ENCODE results near the gene EHMT1. TPM values are rescaled to one million over a fixed set of nuclear protein-coding genes. Genes with fewer than 3 reads are reported as not detected.
"Not testable (repeated sequence)": the region's sequence is repeated elsewhere in the genome, so short reads cannot be mapped to it uniquely, and the experiment has no call there.

The EHMT1 gene
- total RNA-seq, 1 donor from 2014 or later = 27.3 TPM

DNA sequence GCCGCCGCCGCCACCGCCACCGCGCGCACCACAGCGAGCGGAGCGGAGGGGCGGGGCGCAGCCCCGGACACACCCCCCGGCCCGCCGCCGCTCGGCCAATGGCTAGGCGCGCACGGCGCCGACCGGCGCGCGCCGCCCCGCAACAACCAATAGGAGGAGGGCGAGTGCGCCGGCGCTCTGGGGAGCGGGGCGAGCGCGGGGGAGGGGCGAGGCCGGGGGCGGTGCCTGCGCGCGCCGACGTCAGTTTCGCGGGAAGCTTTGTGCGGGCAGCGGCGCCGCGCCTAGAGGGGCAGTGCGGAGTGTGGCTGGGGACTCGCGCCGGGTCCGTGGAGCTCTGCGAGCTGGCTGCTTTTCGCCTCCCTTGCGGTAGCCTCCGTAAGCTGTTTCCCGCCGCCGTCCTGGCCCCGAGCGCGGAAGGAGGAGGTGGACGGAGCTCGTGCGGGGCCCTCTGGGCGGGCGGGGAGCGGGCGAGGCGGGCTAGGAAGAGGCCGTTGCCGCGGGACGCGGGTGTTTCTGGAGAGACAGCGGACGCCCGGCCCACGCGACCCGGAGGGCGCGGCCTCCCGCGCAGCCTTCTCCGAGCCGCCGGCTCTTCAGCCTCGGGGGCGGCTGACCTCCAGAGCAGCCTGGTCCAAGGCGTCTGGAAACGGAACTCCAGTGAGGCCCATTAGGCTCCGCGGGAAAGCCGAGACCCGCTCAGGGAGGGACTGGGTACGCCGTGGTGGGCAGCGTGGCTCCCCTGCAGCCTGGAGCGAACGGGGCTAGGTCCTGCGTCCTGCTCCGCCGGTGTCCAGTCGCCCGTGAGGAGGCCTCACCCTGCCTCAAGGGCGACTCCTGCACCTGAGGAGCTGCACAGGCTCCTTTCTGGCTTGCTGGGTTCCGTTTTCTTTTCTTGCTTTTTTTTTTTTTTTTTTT is 28.1 kb upstream of the EHMT1 start, which contains the start of gene ZMYND19:
ZMYND19 (minus strand) TSS at position 44 of the 915 bp plus-strand sequence. CDS start 249 bp downstream, outside the sequence.
- DNase-seq (ENCODE audit: low read depth) = peak; percentile 87

DNA sequence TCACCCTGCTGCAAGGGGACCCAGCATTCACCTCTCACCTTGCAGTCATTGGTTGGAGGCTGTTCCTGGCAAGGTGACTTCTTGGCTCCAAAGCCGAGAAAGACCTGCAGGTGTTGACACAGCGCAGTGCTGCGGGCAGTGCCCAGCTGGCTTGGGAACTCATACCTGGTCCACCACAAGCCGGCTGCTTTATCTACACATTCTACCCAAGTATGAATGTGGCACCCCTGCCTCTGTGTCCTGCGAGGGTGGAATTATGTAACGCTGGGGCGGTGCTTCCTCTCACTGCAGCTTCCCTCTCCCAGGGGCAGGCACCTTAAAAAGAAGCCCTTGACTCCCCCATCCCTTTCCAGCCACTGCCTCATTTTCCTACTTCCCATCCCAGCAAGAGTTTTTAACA is 26.0 kb upstream of the EHMT1 start:
- DNase-seq (ENCODE audit: low read depth) = no peak

DNA sequence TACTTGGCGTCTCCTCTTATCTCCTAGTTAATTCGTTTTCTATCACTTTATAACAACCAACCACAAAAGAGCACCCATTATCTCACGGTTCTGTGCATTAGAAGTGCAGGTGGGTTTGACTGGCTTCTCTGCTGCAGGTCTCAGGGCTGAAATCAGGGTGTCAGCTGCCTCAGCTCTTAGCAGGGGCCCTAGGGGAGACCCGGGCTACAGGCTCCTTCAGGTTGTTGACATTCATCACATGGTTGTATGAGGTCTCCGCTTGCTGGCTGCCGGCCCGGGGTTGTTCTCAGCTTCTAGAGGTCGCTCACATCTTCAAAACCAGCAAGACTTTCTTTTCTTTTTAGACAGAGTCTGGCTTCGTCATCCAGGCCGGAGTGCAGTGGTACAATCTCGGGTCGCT is 25.6 kb upstream of the EHMT1 start:
- no peak for DNase-seq (ENCODE audit: low read depth)

DNA sequence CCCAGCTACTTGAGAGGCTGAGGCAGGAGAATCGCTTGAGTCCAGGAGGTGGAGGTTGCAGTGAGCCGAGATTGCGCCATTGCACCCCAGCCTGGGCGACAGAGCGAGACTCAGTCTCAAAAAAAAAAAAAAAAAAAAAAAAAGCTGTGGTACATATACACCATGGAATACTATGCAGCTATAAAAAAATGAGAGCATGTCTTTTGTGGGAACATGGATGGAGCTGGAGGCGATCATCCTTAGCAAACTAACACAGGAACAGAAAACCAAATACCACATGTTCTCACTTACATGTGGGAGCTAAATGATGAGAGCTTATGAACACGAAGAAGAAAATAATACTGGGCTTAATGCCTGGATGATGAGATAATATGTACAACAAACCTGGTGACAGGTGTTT is 22.2 kb upstream of the EHMT1 start:
- DNase-seq (ENCODE audit: low read depth) = not testable (repeated sequence)

DNA sequence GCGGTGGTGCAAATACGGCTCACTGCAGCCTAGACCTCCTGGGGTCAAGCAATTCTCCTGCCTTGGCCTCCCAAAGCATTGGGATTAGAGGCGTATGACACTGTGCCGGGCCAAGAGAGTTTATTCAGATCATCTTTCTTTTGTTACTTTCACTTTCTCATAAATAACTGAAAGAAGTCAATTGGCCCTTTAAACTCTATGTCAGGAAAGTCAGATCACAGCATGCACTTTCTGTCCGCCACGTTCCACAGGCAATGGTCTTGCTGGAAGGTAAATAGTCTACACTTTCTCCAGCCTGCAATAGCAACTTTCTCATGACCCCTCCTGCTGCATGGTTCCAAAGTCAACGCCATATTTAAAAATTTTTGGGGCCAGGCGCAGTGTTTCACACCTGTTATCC is 19.9 kb upstream of the EHMT1 start:
- no peak for DNase-seq (ENCODE audit: low read depth)

DNA sequence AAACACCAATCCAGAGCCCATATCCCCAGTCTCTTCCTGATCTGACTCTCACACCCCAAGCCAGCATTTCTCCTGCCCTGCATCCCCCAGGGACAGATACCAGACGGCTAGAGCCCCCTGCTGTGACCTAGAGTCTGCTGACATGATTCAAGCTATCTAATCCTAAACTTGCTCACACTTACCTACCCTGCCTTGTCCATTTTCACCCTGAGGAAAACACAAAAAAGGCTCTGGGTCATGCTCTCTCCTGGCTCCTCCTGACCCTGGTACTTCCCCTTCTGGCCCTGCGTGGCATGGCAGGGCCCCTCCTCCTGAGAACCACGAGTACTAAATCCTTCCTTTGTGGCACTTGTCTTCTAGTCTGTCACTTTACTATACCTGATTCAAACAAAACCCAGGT is 16.1 kb upstream of the EHMT1 start:
- DNase-seq (ENCODE audit: low read depth) = no peak

DNA sequence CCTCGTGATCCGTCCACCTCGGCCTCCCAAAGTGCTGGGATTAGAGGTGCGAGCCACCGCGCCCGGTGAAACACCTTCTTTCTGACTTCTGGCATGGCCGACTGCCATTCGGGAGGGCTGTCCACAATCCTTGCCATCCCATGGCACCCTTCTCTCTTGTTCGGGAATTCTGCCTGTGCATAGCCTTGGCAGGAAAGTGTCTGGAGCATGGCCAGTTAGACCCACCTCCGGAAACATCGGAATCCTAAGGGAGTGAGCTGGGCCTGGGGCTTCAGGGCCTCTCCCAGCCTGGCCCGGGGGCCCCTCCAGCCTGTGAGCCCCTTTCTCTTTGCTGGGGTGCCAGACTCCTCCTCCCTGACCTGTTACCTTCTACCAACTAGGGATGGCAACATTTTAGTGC is 14.9 kb upstream of the EHMT1 start:
- no peak for DNase-seq (ENCODE audit: low read depth)

DNA sequence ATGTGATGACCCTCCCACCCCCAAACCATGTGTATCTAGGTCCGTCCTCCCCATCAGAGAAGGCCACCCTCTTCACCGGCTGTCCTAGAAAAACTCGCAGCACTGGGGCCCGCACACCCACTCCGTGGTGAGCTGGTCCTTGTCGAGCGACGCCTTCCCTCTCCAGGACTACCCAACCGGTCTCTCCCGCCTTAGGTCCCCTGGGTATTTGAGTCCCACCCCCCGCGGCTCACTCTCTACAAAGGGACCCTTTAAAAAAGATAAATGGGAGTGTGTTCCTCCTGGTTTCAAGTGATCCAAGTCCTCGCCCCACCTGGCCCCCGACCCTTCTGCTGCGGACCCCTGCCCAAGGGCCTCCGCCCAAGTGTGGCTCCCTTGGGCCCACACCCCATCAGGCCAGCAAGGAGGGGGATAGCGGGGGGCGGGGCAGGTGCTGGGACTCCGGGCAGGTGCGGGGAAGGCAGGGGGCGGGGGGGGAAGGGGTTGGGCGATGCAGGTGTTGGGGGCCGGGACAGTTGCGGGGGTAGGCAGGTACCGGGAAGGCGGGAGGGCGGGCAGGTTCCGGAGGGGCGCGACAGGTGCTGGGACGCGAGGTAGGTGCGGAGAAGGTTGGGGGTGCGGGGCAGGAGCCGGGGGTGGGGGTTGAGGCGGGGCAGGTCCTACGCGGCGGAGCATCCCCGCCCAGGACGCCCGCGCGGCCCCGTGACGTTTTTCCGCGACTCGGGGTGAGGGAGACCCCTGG is 14.3 kb upstream of the EHMT1 start:
- no peak for DNase-seq (ENCODE audit: low read depth)

DNA sequence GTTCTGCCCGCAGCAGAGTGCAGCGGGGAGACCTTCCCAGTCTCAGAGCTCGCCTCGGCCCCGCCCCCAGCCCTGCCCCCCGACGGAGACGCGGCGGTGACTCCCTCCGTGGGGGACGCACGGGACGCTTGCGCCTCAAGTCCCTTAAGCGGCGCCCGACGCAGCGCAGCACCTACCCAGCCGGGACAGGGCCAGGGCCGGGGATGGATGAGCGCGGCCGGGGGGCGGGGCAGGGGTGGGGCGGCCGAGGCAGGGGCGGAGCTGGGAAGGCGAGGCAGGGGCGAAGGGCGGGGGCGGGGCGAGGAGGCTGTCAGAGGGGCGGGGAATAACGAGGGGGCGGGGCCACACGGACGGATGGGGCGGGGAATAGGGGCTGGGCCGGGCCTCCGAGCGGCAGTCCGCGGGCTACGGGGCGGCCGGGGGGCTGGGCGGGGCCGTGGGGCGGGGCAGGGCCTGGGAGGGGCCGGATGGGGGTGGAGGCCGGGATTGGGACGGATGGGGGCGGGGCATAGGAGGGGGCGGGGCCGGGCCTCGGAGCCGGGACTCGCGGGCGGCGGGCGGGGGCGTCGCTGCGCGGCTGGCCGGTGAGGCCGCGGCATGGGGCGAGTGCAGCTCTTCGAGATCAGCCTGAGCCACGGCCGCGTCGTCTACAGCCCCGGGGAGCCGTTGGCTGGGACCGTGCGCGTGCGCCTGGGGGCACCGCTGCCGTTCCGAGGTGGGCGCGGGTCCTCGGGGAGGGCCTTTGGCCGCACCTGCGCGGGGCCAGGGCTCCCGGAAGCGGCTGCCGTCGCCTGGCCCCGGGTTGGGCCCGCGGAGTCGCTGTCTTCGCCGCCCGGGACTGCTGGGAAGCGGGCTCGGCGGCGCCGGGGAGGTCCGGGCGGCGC is 13.4 kb upstream of the EHMT1 start, which contains the start of gene ARRDC1:
ARRDC1 (plus strand) TSS at position 566 of the 884 bp plus-strand sequence; CDS start at position 598, 32 bp downstream.
- DNase-seq (ENCODE audit: low read depth) = peak; percentile 91

DNA sequence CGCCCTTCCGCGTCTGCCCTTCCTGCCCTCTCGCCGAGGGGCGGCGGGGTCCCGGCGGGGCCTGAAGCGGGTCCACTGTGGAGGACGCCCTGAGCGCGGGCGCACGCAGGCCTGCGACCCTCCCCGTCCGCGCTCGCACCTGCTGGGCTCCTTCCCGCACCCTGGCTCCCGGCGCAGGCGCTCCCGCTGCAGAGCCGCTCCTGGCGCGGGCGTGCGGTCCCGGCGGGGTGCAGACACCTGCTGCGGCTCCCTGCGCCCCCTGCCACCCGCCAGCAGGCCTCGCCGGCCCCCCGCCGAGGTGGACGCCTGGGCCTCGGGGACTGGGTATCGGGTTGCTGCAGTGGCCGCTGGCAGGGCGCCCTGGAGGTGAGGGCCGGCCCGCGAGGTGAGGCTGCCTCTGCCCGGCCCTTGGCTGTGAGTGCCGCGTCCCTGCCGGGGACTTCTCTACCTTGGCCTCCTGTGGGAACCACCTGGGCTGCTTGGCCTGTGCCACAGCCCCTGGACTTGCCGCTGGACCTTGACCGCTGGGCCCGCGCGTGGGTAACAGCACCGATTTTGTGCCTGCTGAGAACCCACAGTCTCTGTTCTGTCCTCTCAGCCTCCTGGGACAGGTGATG is 12.7 kb upstream of the EHMT1 start:
- peak; percentile 43 for DNase-seq (ENCODE audit: low read depth)

DNA sequence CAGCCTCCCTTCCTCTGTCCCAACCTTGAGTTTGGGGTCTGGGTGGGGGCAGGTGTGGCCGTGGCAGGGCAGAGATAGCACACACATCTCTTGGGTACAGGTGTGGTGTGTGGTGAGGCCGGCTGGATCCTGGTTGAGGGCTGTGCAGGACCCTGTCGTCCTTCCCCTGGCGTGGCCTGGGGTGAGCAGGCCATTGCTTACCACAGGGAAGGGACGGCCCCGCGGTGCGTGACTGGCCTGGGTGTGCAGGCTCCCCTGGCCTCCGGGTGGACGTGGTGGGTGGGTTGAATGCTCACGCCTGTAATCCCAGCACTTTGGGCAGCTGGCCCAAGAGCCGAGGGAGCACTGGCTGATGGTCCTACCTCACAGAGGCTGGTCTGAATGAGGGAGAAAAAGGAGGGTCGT is 12.1 kb upstream of the EHMT1 start:
- DNase-seq (ENCODE audit: low read depth) = no peak

DNA sequence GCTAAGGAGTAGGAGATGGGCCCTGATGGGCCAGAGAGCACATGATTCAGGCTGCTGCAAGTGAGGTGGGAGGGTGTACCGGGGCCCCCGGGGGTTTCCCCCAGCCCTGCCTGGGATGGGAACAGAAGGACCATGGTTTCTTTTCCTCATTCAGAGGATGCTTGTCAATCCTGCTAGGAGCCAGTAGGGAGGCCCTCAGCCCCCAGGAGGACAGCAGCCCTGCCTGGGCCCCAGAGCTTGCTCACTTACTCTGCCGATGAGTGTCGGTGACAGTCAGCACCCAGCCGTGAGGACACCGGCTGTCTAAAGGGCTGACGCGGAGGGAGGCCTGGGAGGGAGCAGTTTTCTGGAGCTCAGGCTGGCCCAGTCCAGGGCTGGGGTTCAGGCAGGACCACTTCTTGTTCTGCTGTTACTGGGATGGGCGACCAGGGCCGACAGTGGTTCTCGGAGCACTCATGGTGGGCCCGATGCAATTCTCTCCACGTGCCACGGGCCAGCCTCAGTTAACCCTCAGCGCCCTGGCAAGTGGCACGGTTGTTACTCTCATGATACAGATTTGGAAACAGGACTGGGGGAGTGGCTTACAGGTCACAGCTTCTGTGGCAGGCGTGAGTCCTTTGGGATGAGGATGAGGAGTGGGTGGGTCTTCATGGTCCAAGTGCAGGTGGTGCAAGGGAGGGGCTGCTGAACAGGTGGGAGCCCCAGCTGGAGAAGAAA is 11.5 kb upstream of the EHMT1 start:
- DNase-seq (ENCODE audit: low read depth) = no peak

DNA sequence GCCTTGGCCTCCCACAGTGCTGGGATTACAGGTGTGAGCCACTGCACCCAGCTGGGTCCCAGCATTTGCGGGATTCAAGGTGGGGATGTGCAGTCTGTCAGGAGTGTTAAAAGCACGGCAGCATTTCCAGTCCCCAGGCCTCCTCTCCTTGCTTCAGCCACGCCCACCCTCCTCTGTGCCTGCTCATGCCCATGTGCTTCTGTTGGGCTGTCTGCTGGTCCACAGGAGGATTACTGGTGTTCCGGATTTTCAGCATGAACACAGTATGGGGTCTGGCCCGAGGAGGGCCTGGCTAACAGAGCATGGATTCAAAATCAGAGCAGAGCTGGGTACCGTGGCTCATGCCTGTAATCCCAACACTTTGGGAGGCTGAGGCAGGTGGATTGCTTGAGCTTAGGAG is 7.9 kb upstream of the EHMT1 start:
- no peak for DNase-seq (ENCODE audit: low read depth)

DNA sequence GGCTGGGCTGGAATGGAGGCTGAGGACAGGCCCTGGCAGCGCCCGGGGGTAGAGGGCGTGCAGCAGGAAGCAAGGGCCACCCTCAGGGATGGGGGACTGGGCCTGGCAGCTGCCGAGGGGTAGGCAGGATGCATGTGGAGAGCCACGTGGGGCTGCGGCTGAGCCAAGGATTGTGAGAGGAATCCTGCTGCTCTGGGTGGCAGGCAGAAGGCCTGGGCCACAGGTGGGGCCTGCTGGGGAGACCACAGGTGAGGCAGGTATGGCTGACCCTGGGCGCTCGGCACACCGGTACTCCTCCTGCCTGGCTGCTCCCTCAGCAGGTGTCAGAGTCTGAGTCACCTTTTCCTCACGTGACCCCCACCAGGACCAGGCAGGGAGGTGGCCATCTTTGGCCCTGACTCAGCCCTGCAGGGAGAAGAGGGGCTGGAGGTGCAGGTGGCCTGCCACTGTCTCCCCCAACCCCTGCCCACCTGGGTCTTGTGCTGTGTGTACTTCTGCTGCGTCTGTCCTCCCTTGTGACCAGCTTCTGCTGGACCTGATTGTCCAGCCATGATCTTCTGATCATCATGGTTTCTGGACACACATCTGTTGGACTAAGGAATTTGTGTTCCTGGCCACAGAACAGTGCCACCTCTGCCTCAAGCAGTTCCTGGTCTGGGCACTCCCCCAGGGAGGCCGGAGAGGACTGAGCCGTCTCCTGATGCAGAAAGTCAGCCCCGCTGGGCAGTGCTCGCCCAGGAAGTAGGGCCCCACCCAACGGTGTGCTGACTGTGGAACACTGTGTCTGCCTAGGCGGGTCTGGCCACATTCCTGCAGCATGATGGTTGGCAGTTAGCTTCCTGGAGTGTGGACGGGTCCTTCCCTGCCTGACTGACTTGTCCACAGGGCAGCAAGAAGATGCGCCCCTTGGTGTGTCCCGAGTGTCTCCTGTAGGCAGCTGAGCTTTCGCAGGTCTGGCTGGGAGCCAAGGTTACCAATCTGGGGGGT is 6.9 kb upstream of the EHMT1 start:
- peak; percentile 48 for DNase-seq (ENCODE audit: low read depth)

DNA sequence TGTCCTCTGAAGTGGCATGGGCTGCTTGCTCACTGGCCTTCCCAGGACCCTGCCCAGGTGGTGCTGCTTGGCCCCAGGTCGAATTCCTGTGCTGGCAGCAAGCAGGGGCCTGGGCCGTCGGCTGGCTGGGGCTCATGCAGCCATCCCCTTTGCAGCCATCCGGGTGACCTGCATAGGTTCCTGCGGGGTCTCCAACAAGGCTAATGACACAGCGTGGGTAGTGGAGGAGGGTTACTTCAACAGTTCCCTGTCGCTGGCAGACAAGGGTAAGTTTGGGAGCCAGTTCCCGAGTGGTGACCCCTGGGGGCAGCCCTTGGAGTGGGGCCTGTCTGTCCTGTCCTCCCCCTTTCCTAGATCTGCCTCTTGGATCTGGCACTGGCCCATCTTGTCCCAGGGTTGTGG is 6.1 kb upstream of the EHMT1 start:
- no peak for DNase-seq (ENCODE audit: low read depth)

DNA sequence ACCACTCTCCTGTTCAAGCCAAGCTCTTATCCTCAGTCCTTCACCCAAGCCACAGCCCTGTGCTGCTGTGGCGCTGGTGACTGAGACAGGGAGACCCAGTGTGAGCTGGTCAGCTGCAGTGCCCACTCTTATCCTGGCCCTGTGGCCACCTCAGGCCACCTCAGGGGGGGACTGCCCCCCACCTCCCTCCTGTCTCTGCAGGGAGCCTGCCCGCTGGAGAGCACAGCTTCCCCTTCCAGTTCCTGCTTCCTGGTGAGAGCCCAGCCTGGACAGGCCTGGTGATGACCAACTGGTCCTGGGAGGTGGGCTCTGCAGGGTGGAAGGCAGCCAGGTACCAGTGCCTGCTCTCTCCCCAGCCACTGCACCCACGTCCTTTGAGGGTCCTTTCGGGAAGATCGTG is 5.5 kb upstream of the EHMT1 start:
- DNase-seq (ENCODE audit: low read depth) = no peak

DNA sequence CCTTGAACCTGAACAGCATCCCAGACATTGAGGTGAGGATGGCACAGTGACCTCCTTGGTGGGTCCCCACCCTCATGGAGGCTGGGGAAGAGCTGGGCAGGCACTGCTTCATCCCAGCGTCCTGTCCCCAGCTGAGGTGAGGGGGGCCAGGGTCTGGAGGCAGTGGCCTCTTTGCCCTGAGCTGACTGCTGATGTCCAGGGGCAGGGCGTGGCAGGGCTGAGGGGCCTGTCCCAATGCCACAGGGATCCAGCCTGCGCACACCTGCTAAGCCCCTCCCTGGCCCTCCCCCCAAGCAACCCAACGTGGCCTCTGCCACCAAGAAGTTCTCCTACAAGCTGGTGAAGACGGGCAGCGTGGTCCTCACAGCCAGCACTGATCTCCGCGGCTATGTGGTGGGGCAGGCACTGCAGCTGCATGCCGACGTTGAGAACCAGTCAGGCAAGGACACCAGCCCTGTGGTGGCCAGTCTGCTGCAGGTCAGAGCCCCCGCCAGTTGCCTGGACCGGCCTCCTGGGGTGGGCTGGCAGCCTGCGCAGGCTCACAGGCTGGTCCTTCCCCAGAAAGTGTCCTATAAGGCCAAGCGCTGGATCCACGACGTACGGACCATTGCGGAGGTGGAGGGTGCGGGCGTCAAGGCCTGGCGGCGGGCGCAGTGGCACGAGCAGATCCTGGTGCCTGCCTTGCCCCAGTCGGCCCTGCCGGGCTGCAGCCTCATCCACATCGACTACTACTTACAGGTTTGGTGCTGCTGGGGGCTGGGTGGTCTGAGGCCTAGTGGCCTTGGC is 4.9 kb upstream of the EHMT1 start:
- no peak for DNase-seq (ENCODE audit: low read depth)

Data from myocyte (in vitro differentiated cells).